GM18505 (cell line): ENCODE measurements around the gene ACTL7B.

Experiments
- ATAC-seq: cut with Tn5 transposase; IDR thresholded peaks from one replicate; pipeline ENCODE4 v1.9.1; 2021; ENCODE audit not compliant: unreplicated experiment
- POLR2A ChIP-seq: IDR thresholded peaks from 4 replicates; pipeline ENCODE4 v1.6.1; 2011; ENCODE audit warnings: borderline replicate concordance; ENCODE audit not compliant: insufficient read depth, insufficient read length; ENCODE audit errors: extremely low read depth

ACTL7B gene

DNA sequence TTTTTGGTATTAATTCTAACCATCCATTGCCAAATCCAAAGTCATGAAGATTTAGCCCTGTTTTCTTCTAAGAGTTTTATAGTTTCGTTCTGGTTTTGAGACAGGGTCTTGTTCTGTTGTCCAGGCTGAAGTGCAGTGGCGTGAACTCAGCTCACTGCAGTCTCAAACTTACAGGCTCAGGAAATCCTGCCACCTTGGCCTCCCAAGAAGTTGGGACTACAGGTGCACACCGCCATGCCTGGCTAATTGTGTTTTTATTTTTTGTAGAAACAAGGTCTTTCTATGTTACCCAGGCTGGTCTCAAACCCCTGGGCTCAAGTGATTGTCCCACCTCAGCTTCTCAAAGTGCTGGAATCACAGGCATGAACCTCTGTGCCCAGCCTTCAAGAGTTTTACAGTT lies 27.3 kb upstream of the ACTL7B start:
- no peak for ATAC-seq
- TF ChIP-seq POLR2A = no peak

DNA sequence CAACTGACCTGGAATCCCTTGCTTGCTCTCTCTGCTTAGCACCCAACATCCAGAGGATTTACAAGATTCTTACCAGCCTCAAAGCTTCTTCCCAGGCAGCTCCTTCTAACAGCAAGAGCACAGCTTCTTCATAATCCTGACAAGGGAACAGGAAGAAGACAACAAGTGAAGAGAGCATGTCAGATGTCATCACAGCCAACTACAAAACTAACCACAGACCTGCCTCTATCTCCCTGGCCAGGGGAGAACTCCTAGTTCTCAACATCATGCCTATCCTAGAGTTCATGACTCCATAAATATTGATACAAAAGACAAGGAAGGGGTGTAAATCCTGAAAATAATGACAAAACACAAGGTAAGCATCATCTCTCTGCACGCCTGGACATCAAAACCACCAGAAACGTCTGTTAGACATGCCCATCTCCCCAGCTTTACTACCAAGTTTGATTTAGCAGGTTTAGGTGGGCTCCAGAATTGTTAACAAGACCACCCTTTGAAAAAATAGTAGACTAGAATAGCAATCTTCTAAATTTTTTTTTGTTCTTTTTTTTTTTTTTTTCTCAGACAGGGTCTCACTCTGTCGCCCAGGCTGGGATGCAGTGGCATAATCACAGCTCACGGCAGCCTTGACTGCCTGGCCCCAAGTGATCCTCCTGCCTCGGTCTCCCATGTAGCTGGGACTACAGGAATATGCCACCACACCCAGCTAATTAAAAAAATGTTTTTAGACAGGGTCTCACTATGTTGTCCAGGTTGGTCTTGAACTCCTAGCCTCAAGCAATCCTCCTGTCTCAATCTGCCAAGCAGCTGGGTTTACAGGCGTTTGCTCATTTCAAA lies 26.5 kb upstream of the ACTL7B start:
- no peak for ATAC-seq
- no peak for TF ChIP-seq POLR2A

DNA sequence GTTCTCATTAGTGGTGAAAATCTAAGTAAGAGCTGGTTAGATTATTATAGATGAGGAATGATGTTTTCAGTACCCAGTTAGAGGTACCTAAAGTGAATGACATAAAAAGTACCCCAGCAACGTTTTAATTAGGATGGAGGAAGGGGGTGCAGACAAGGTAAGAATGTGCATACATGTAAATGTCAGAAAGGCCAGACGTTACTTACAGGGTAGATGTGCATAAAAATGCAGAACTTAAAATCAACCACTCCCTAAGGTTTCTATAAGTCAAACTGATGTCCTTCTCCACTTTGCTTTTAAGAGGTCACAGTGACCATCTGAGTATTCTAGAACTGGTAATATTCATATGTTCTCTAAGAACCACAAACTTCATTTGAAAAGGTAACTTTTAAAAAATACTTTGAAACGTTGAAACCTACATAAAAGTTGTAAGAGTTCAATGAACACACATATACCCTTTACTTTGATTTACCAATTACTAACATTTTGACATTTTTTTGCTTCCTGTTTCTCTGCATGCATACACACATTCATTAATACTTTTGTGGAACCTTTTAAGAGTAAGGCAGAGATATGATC lies 25.0 kb upstream of the ACTL7B start:
- no peak for TF ChIP-seq POLR2A
- ATAC-seq = no peak

- no peak for ATAC-seq
- TF ChIP-seq POLR2A = no peak
These were observed 21.7 kb upstream of the ACTL7B start for GRCh38 chr9:108877524-108877923.

DNA sequence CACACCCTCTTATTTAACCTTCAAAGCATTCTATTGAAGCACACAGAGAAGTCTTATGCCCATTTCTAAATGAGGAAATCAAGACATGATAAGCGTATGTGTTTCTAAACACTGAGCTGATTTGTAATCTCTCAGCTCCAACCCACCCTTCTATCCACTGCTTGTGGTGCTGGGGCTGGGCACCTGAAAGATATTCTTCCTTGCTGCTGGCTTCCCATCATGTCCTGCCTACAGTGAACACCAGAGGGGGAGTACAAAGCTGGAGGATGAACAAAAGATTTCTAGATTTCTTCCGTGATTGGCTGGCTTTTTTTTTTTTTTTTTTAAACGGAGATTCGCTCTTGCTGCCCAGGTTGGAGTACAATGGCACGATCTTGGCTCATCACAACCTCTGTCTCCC lies 20.6 kb upstream of the ACTL7B start:
- no peak for ATAC-seq
- no peak for TF ChIP-seq POLR2A

DNA sequence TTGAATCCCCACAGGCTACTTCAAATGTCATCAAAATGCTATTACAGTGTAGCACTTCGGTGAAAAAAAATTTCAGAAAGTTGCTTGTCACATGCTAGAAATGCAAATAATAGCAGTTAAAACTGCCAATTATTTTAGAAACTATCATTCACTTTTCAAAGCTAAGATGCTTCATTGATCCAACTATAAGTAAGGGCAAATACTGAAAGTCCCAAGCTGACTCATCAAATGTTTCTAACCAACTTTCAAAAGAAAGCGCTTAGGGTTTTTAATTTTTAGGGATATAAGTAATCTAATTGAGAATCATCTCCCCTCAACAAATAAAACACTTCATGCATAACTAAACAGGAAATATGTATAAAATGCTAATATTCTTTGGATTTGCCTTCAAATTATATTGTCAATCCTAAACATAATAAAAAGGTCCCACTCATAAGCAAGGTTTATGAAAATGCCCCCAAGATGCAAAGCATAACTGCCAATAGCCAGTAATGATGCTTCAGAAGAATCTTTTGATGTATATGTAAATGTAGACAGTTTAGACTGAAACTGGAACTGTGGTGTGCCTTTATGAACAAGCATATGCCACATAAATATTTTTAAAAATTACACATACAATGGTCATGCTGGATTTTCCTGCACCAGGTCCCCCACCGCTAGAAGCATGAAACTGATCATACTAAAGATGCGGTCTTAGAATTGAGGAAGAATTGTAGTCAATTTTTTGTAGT lies 18.4 kb upstream of the ACTL7B start:
- no peak for ATAC-seq
- no peak for TF ChIP-seq POLR2A

DNA sequence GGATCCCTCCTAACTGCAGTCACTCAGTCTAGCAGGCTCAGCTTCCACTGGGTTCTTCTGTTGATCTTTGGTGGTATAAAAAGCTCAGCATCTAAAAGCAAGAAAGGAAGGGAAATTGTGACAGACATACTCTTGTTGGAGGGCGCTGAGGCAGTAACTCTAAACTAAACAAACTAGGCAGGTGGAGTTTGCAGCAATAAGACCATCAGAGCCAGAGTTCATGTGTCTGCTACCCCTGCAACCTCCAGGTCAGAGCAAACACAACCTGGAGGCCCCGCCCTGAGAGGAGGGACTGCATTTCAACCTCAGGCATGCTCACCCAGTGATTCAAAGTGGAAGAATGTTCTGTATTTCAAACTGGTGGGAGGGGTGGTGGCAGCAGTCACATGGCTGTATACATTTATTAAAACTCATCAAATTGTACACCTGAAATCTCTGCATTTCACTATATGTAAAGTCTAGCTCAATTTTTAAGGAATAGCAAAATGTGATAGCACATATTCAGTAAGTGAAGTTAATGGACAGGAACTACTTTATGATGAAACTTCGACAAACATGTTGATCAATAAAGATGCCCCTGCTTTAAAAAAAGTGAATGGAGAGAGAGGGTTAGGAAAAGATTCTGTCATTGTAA lies 13.4 kb upstream of the ACTL7B start:
- no peak for TF ChIP-seq POLR2A

DNA sequence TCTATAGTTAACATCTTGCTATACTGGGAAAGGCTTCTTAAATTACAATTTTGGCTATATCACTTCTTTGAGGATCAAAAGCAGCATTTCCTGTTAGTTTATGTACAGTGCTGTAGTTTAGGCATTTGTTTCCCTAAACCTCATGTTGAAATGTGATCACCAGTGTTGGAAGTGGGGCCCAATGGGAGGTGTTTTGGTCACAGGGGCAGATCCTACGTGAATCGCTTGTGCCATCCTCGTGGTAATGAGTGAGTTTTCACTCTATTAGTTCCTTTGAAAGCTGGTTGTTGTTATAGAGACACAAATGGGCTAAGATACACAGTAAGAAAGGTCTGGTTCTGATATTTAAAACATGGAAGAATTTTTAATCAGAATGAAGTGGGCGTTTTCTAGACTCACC lies 12.0 kb upstream of the ACTL7B start:
- ATAC-seq = no peak
- TF ChIP-seq POLR2A = no peak

More for the DNA sequence above, 13.4 kb upstream of the ACTL7B start:
- no peak for ATAC-seq

DNA sequence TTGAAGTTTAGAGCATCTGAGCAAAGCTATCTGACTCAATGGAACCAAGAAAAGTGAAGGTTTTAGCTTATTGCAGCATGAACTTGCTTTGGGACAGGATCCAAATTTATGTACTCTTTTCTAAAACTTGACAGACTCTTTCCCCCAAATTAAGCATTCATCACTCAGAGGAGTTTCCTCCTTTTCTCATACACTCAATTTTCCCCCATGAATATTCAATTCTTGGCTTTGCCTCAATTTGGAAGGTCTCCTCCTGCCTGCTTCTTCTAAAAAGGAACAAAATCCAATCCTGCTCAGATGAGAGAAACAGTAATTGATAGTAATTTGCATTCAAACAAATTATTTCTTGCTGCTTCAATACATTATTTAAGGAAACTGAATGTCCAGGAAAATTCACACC lies 11.3 kb upstream of the ACTL7B start:
- no peak for TF ChIP-seq POLR2A
- ATAC-seq = no peak

DNA sequence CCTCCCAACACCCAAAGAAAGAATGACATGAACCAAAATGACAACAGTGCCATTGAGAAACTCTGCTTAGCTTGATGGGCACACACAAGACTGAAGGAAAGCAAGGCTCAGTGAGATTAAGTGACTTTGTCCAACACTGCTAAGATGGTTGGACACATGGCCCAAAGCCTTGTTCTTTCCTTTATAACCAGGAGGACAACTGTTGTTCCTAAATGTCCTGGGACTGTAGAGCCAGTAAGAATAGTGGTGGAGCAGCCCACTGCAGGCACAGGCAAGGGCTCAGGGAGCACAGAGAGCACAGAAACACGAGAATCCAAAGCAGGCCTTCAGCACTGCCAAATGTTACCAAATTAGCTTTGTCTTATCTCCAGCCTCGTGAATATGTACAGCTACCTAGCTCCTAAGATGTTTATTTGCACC lies 10.2 kb upstream of the ACTL7B start:
- no peak for ATAC-seq
- TF ChIP-seq POLR2A = no peak

- TF ChIP-seq POLR2A = no peak
These were observed 9.3 kb upstream of the ACTL7B start for GRCh38 chr9:108865037-108865436.

GRCh38 chr9:108864446-108864845 lies 8.7 kb upstream of the ACTL7B start:
- no peak for ATAC-seq
- no peak for TF ChIP-seq POLR2A

More at GRCh38 chr9:108865037-108865436, 9.3 kb upstream of the ACTL7B start:
- no peak for ATAC-seq

DNA sequence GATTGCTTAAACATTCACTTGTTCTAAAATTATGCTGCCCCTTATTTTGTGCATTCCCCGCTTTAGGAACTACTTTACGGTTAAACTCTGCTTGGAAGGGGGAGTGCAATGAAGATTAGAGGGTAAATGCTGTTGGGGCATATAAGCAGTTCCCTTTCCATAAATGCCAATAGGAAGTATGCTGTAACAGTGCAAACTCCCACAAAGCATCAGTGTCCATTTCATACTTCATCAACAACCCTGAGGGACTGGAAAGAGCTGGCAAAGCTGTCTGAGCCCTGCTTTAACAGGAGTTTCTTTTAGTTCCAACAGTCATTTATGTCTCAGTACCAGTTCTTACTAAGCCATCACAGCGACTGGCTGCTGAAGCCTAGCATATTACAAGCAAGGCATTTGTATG lies 8.1 kb upstream of the ACTL7B start:
- TF ChIP-seq POLR2A = no peak
- no peak for ATAC-seq
